Measurements from ENCODE around the gene NR2C2. TPM values are rescaled to one million over a fixed set of nuclear protein-coding genes. Genes with fewer than 3 reads are reported as not detected.

NR2C2 gene
- total RNA-seq, 1 experiment from 2014 or later = 50.8 TPM

GRCh38 chr3:14947100-14947885 lies at the start of gene NR2C2 (continued):
- TF ChIP-seq ZNF423 (CRISPR knock-in tag; IDR thresholded peaks at IDR 0.05) (no peak), ESRRA (CRISPR knock-in tag; IDR thresholded peaks at IDR 0.05; ENCODE audit: borderline replicate concordance) (no peak), E2F5 (CRISPR knock-in tag; IDR thresholded peaks at IDR 0.05) (0 out of 2 replicates have a peak, but pooled peaks have one; percentile 59)
- TF ChIP-seq, protein P1, sequence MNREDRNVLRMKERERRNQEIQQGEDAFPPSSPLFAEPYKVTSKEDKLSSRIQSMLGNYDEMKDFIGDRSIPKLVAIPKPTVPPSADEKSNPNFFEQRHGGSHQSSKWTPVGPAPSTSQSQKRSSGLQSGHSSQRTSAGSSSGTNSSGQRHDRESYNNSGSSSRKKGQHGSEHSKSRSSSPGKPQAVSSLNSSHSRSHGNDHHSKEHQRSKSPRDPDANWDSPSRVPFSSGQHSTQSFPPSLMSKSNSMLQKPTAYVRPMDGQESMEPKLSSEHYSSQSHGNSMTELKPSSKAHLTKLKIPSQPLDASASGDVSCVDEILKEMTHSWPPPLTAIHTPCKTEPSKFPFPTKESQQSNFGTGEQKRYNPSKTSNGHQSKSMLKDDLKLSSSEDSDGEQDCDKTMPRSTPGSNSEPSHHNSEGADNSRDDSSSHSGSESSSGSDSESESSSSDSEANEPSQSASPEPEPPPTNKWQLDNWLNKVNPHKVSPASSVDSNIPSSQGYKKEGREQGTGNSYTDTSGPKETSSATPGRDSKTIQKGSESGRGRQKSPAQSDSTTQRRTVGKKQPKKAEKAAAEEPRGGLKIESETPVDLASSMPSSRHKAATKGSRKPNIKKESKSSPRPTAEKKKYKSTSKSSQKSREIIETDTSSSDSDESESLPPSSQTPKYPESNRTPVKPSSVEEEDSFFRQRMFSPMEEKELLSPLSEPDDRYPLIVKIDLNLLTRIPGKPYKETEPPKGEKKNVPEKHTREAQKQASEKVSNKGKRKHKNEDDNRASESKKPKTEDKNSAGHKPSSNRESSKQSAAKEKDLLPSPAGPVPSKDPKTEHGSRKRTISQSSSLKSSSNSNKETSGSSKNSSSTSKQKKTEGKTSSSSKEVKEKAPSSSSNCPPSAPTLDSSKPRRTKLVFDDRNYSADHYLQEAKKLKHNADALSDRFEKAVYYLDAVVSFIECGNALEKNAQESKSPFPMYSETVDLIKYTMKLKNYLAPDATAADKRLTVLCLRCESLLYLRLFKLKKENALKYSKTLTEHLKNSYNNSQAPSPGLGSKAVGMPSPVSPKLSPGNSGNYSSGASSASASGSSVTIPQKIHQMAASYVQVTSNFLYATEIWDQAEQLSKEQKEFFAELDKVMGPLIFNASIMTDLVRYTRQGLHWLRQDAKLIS (CRISPR knock-in tag; IDR thresholded peaks at IDR 0.05; ENCODE audit: borderline replicate concordance) = no peak

- H3K4me1 Mint-ChIP-seq = peaks cover 31% of the 10 kb centered on the region
- H3K9me3 Mint-ChIP-seq = peaks cover 7% of the 10 kb centered on the region; the same call in 1 of the 2 replicates
- POLR2A ChIA-PET = no interaction called here
- ATAC-seq = no peak
- DNase-seq (ENCODE audit: low spot score) = no peak
- H3K27ac Mint-ChIP-seq = no peak overlapping the region
- no peak overlapping the region for H3K4me3 Mint-ChIP-seq
- TF ChIP-seq, protein P2, sequence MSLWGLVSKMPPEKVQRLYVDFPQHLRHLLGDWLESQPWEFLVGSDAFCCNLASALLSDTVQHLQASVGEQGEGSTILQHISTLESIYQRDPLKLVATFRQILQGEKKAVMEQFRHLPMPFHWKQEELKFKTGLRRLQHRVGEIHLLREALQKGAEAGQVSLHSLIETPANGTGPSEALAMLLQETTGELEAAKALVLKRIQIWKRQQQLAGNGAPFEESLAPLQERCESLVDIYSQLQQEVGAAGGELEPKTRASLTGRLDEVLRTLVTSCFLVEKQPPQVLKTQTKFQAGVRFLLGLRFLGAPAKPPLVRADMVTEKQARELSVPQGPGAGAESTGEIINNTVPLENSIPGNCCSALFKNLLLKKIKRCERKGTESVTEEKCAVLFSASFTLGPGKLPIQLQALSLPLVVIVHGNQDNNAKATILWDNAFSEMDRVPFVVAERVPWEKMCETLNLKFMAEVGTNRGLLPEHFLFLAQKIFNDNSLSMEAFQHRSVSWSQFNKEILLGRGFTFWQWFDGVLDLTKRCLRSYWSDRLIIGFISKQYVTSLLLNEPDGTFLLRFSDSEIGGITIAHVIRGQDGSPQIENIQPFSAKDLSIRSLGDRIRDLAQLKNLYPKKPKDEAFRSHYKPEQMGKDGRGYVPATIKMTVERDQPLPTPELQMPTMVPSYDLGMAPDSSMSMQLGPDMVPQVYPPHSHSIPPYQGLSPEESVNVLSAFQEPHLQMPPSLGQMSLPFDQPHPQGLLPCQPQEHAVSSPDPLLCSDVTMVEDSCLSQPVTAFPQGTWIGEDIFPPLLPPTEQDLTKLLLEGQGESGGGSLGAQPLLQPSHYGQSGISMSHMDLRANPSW (CRISPR knock-in tag; conservative IDR thresholded peaks at IDR 0.05; ENCODE audit: low read depth) = no peak
- no peaks in the 10 kb centered on the region for H3K36me3 Mint-ChIP-seq
- H3K27me3 Mint-ChIP-seq (ENCODE audit: low read depth) = no peaks in the 10 kb centered on the region
- CTCF ChIA-PET = interaction anchor here (0.6 to 2.6 kb wide), 10 partner anchors 10 to 656 kb away, joined by 3 to 10 read pairs (median 4); no protein-coding TSS in a partner anchor
These were observed 48.5 kb upstream of the NR2C2 start for GRCh38 chr3:14898929-14899328.

- H3K36me3 Mint-ChIP-seq = peaks cover 6% of the 10 kb centered on the region
- peak overlapping the region; percentile 55; the same call in 1 of the 2 replicates for H3K27ac Mint-ChIP-seq
- H3K9me3 Mint-ChIP-seq = peaks cover 13% of the 10 kb centered on the region
- TF ChIP-seq TEAD1 (CRISPR knock-in tag; IDR thresholded peaks at IDR 0.05) = peak; percentile 55; the same call in 1 of the 2 replicates
- TF ChIP-seq SMAD3 (CRISPR knock-in tag; IDR thresholded peaks at IDR 0.05; ENCODE audit: borderline replicate concordance) = no peak
- TF ChIP-seq NR2C2 (CRISPR knock-in tag; IDR thresholded peaks at IDR 0.05) = no peak
- TF ChIP-seq ZBTB21 (CRISPR knock-in tag; IDR thresholded peaks at IDR 0.05; ENCODE audit: borderline replicate concordance) = no peak
- TF ChIP-seq ZNF512 (CRISPR knock-in tag; IDR thresholded peaks at IDR 0.05; ENCODE audit: borderline replicate concordance) = no peak
- no peak for TF ChIP-seq NR1H2 (CRISPR knock-in tag; IDR thresholded peaks at IDR 0.05)
- H3K4me3 Mint-ChIP-seq = no peak overlapping the region
- peak; percentile 72 for ATAC-seq
- POLR2A ChIA-PET = no interaction called here
- peaks cover 31% of the 10 kb centered on the region for H3K4me1 Mint-ChIP-seq
- DNase-seq (ENCODE audit: low spot score) = peak; percentile 47
- CTCF ChIA-PET = interaction anchor here (1.0 to 2.8 kb wide), 9 partner anchors 14 to 119 kb away, joined by 3 to 12 read pairs (median 4); no protein-coding TSS in a partner anchor
- no peaks in the 10 kb centered on the region for H3K27me3 Mint-ChIP-seq (ENCODE audit: low read depth)
These were observed 47.3 kb upstream of the NR2C2 start for GRCh38 chr3:14899993-14900618.
